GM18858 (cell line): ENCODE data around the gene AATF.

Experiments
- ATAC-seq: cut with Tn5 transposase; IDR thresholded peaks from one replicate; pipeline ENCODE4 v1.9.1; 2021; ENCODE audit not compliant: unreplicated experiment

AATF gene

DNA sequence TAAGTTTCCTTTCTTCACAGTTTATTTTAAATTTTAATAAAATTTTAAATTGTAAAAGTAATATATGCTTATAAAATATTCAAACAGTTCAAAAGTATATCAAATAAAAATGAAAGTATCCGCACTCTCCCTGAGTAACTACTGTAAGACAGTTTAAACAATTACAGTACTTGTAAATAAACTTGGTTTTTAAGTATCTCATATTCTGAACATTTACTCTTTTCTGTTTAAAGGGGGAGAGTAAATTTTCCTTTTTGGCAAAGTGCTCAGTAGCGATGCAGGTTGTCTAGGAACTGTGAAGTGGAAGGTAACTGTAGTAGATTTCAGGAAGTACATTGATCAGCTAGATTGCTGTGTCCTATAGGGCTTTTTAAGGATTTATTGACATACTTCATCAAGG lies 28.8 kb downstream of the AATF start:
- ATAC-seq = no peak

GRCh38 chr17:36978810-36979564 lies 30.2 kb downstream of the AATF start:
- ATAC-seq = no peak

DNA sequence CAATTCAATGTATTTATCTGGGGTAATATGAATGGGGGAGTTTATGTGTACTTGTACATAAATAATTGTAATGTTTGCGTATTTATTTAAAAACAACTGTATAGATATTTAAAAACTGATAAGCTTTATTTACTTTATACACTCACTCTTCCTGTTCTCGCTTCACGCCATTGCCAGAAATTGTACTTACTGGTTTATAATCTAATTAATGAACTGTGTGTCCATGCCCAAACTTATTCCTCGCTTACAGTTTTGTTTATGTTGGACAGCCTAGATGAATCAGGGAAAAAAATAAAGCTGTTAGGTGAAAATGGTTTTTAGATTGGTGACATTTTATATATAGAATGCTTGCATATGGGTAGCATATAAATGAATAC lies 30.8 kb downstream of the AATF start:
- no peak for ATAC-seq

- ATAC-seq = no peak
These were observed 31.6 kb downstream of the AATF start for GRCh38 chr17:36980280-36980761.

DNA sequence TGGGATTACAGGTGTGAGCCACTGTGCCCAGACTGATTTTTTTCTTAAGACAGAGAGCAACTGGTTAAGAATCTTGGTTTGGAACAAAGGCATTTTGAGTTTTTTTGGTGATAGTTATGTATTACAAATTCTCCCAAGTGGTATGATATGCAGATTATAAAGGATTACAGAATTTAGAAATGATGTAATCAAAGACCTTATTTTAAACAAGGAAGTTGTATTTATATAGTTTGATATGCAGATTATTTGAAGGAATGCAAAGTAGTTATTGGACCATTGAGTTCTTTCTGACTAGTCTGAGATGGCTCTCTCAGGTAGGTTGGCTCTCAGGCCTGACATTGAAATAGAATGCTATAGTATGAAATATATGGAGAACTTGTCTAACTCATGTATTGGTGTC lies 34.9 kb downstream of the AATF start:
- no peak for ATAC-seq

DNA sequence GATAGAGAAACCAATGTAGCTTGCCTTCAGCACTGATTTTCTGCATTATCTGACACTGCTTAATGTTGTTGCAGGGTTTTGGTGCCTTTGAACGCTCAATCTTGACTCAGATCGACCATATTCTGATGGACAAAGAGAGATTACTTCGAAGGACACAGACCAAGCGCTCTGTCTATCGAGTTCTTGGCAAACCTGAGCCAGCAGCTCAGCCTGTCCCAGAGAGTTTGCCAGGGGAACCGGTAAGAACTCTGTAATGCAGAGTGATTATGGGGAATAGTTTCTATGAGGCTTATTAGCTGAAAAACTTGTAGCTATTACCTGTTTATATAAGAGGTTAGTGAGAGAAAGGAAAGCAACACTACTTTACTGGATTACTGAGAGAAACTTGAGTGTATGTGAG lies 40.4 kb downstream of the AATF start:
- no peak for ATAC-seq

DNA sequence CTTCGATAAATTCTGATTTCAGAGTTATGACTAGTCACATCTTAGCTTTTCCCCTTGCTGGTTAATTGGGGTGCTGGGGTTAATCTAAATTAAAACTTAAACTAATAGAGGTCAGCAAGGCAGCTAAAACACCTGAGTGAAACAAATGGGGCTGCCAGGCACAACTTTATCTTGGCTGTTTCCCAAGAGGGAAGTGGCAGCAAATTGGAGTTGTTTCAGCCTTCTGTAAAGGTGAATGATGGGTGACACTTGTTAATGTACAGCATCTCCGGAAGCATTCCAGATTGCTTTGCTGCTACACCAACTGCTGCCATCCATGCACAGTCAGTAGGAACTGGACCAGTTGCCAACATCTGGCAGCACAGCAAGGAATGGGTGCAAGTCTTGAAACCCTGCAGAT lies 43.9 kb downstream of the AATF start:
- ATAC-seq = no peak

DNA sequence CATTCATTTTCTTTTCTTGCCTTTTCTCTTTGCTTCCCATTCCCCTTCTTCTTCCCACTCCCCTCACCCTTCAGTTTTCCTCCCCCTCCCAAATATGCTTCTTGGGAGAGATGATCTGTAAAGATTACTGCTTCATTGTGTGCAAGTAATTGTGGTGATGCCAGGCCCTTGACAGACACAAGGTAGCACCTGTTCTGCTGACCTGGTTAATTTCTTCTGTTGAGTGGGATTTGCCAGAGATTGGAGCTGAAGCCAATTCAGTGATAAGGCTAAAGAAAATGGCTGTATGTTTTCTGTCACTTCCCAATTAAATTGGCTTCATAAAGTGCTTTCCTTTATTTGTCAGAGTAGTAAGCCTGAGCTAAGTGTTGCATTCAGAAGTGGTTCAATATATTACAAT lies 44.5 kb downstream of the AATF start:
- ATAC-seq = no peak

DNA sequence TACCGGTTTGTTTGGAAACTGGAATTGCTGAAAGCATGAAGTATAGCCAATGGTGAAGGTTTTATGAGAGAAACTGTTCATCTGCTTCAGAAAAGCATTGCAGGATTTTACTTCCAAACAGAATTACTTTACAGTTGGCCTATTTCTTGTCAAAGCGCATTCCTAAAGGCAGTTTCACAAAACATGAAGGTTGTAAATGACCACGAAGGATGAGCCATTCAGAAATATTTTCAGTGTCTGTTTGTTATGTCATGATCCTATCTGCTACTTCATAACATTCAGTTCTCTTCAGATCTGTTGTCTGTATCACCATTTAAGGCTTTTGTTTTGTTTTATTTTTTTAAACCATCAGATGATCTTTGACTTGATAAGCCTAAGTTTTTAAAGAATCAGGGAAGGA lies 45.7 kb downstream of the AATF start:
- no peak for ATAC-seq

- ATAC-seq = no peak
These were observed 50.7 kb downstream of the AATF start for GRCh38 chr17:36999471-36999870.

GRCh38 chr17:37016780-37017179 lies 68.0 kb downstream of the AATF start:
- ATAC-seq = no peak

- ATAC-seq = no peak
These were observed 68.7 kb downstream of the AATF start for GRCh38 chr17:37017404-37017803.

DNA sequence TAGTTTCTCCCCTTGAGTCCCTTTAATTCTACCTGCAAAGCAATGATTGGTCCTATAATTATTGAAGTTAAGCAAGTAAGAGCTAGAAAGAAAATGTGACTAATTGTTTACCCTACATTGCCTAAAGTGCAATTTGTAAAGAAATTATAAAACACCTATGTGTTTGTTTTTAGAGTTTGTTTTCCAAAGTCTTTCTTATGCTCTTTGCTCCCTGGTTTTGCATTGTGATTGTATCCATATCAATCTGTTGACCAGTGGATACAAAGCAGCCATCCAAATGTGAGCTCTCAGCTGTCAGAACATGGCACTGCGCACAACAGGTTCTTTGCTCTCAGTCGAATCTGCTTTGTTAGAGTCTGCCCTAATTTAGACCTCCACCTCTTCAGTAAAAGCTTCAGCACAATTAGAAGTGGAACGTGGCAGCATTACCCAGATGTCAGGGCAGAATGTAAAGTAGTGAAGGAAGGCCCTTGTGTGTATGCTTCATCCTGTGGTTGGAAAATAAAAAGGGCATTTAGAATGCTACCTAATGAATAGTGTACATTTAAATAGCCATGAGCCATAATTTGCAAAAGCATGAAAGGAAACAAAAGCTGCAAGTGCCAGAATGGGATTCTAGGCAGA lies 70.5 kb downstream of the AATF start:
- no peak for ATAC-seq

DNA sequence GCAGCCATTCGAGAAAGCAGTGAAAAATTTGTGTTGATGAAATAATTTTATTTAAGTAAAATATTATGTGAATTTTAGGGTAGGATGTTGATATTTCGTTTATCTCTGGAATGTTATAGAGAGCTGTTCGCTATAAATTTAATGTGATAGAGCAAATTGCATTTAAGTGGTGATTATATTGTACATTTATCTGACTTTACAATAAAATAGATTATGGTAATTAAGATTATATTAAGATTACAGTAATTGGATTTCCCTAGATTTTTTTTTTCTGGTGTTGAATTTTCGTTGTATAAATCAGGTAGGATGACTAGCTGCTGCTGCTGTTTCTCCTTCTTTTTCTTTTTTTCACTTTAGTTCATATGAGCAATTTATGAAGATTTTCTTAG lies 71.0 kb downstream of the AATF start:
- no peak for ATAC-seq

GRCh38 chr17:37024181-37024637 lies 75.5 kb downstream of the AATF start:
- no peak for ATAC-seq

- ATAC-seq = no peak
These were observed 76.5 kb downstream of the AATF start for GRCh38 chr17:37025238-37025637.

- ATAC-seq = no peak
These were observed 77.2 kb downstream of the AATF start for GRCh38 chr17:37025847-37026530.

DNA sequence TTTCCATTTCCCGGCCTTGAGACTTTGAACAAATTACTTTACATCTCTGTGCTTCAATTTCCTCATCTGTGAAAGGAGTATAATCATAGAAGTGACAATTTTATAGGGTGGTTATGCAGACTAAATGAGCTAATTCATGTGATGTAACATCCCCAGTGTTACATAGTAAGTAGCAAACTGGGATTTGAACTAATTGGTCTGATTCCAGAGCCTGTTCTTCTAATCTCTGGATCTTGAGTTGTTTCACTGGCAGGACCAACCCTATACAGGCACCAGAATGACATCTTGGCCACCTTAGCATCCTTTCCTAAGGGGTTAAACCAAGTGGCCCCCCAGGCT lies 77.7 kb downstream of the AATF start:
- no peak for ATAC-seq

GRCh38 chr17:37028040-37028439 lies 79.3 kb downstream of the AATF start:
- ATAC-seq = no peak

GRCh38 chr17:37031493-37032083 lies 82.8 kb downstream of the AATF start:
- ATAC-seq = no peak

DNA sequence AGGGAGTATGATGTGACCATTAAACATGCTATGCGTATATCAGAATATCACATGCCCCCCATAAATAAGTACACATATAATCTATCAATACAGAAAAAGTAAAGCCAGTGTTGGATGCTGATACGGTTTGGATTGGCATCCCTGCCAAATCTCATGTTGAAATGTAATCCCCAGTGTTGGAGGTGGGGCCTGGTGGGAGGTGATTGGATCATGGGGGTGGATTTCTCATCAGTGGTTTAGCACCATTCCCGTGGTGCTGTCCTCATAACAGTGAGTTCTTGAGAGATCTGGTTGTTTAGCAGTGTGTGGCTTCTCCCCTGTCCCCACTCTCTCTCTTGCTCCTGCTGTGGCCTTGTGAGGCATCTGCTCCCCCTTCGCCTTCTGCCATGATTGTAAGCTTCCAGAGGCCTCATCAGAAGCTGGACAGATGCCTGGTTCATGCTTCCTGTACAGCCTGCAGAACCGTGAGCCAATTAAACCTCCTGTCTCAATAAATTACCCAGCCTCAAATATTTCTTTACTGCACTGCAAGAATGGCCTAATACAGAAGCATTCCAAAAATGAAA lies 88.9 kb downstream of the AATF start:
- no peak for ATAC-seq

DNA sequence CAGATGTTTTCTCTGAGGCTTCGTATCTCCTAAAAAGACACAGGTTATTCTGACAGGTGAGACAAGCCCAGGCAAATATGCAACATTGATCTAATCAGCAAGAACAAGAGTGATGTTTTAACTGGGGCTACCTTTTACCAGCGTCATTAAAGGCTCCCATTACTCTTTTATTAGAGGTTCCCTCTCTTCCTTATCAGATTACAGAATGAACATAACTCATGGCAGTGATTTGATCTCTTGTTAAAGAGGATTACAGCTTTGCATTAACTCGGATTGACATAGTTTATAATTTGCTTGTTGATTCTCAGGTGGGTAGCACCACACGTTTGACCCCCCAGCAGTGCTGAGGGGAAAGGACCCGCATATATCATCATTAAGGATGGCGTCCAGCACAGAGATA lies 90.5 kb downstream of the AATF start:
- ATAC-seq = no peak
